DND-41 (cell line): ENCODE data around the gene IGFLR1.

Experiments used
- ATAC-seq: fragments of 200-7000 bp; cut with Tn5 transposase; 3 replicates; pipeline ENCODE4 v1.9.1; 2021; ENCODE audit warnings: low read depth; ENCODE audit not compliant: insufficient read depth
- DNase-seq: peaks from one replicate; pipeline ENCODE4 v3.0.0-alpha.2; 2020
- H2AFZ ChIP-seq: 2 replicates; pipeline ENCODE4 v1.6.0; 2012; ENCODE audit warnings: low read depth, low read length
- H3K27ac ChIP-seq: 2 replicates; pipeline ENCODE4 v1.5.1; 2012; ENCODE audit warnings: low read length, inconsistent platforms
- H3K27me3 ChIP-seq: fragments of 200-600 bp; sonication (generic); 2 replicates; pipeline ENCODE4 v1.6.0; 2012; ENCODE audit warnings: low read length, mild to moderate bottlenecking, inconsistent platforms; ENCODE audit not compliant: insufficient read depth, poor library complexity
- H3K36me3 ChIP-seq: 2 replicates; pipeline ENCODE4 v1.5.1; 2012; ENCODE audit warnings: low read length, inconsistent platforms; ENCODE audit not compliant: insufficient read depth
- H3K4me1 ChIP-seq: 2 replicates; pipeline ENCODE4 v1.5.1; 2012; ENCODE audit warnings: mild to moderate bottlenecking, low read length; ENCODE audit not compliant: insufficient read depth
- H3K4me2 ChIP-seq: 2 replicates; pipeline ENCODE4 v1.6.0; 2012; ENCODE audit warnings: mild to moderate bottlenecking, moderate library complexity, low read length, inconsistent platforms; ENCODE audit not compliant: insufficient read depth
- H3K4me3 ChIP-seq, 2 experiments: fragments of 200-600 bp in 1 of 2; shearing (Covaris generic) in 1 of 2; 2 replicates each; pipeline ENCODE4 v1.5.1; 2012 to 2016; ENCODE audit warnings: inconsistent platforms in 2 of 2, low read length in 2 of 2, mild to moderate bottlenecking in 2 of 2, low read depth in 1 of 2, moderate library complexity in 1 of 2
- H3K79me2 ChIP-seq: 2 replicates; pipeline ENCODE4 v1.6.0; 2012; ENCODE audit warnings: low read length, inconsistent platforms; ENCODE audit not compliant: insufficient read depth
- H3K9ac ChIP-seq: 2 replicates; pipeline ENCODE4 v1.6.0; 2012; ENCODE audit warnings: low read depth, mild to moderate bottlenecking, inconsistent platforms, low read length, moderate library complexity
- H3K9me3 ChIP-seq: 2 replicates; pipeline ENCODE4 v1.5.1; 2012; ENCODE audit warnings: low read length, moderate library complexity, mild to moderate bottlenecking, inconsistent platforms; ENCODE audit not compliant: insufficient read depth, severe bottlenecking
- H4K20me1 ChIP-seq: 2 replicates; pipeline ENCODE4 v1.6.0; 2012; ENCODE audit warnings: low read length; ENCODE audit not compliant: insufficient read depth
- CTCF ChIP-seq: IDR thresholded peaks from 2 replicates; pipeline ENCODE4 v1.5.1; 2012; ENCODE audit warnings: borderline replicate concordance, low read length, moderate library complexity, mild to moderate bottlenecking; ENCODE audit not compliant: poor library complexity, severe bottlenecking; ENCODE audit errors: extremely low read depth
- EZH2 ChIP-seq: IDR thresholded peaks from 3 replicates; pipeline ENCODE4 v1.6.1; 2012; ENCODE audit warnings: borderline replicate concordance, low read depth, mild to moderate bottlenecking, moderate library complexity, low read length, inconsistent platforms; ENCODE audit not compliant: severe bottlenecking

Gene IGFLR1

GRCh38 chr19:35787227-35787799, 45.1 kb upstream of the IGFLR1 start:
- no peaks in the 10 kb centered on the region for H3K27me3 ChIP-seq
- H3K79me2 ChIP-seq = no peaks in the 10 kb centered on the region
- H3K4me2 ChIP-seq = no peak overlapping the region
- no peak overlapping the region for H2AFZ ChIP-seq
- H3K4me1 ChIP-seq = no peaks in the 10 kb centered on the region
- ATAC-seq (no peak), DNase-seq (no peak)
- no peaks in the 10 kb centered on the region for H3K9me3 ChIP-seq
- TF ChIP-seq CTCF (no peak), EZH2 (no peak)
- no peak overlapping the region for H3K4me3 ChIP-seq
- peaks cover 39% of the 10 kb centered on the region for H3K36me3 ChIP-seq
- no peak overlapping the region for H3K27ac ChIP-seq
- peaks cover 12% of the 10 kb centered on the region for H4K20me1 ChIP-seq
- H3K9ac ChIP-seq = no peak overlapping the region

GRCh38 chr19:35786299-35787160, 44.3 kb upstream of the IGFLR1 start:
- Histone ChIP-seq H3K4me1 (no peaks in the 10 kb centered on the region), H3K27me3 (no peaks in the 10 kb centered on the region), H2AFZ (no peak overlapping the region), H3K4me2 (no peak overlapping the region), H3K9me3 (no peaks in the 10 kb centered on the region), H3K9ac (no peak overlapping the region), H3K36me3 (peaks cover 47% of the 10 kb centered on the region), H4K20me1 (peaks cover 16% of the 10 kb centered on the region), H3K79me2 (no peaks in the 10 kb centered on the region), H3K27ac (no peak overlapping the region), H3K4me3 (no peak overlapping the region)
- TF ChIP-seq CTCF = no peak
- DNase-seq (no peak), ATAC-seq (no peak)

- peaks cover 59% of the 10 kb centered on the region for H3K36me3 ChIP-seq
- H3K79me2 ChIP-seq = no peaks in the 10 kb centered on the region
- H3K9ac ChIP-seq = no peak overlapping the region
- no peak for DNase-seq
- no peak for ATAC-seq
- H3K27me3 ChIP-seq = no peaks in the 10 kb centered on the region
- no peak overlapping the region for H2AFZ ChIP-seq
- no peaks in the 10 kb centered on the region for H3K9me3 ChIP-seq
- no peak overlapping the region for H3K27ac ChIP-seq
- no peak overlapping the region for H3K4me2 ChIP-seq
- H3K4me3 ChIP-seq = no peak overlapping the region
- no peak for TF ChIP-seq EZH2
- TF ChIP-seq CTCF = no peak
- peaks cover 17% of the 10 kb centered on the region for H4K20me1 ChIP-seq
- H3K4me1 ChIP-seq = no peaks in the 10 kb centered on the region
These were observed 43.0 kb upstream of the IGFLR1 start for GRCh38 chr19:35785339-35785627.
